HCT116 (cell line): ENCODE data around the gene TNFSF13B. TPM values are rescaled to one million over a fixed set of nuclear protein-coding genes. Genes with fewer than 3 reads are reported as not detected.

Experiments used
- ATAC-seq: fragments of 200-7000 bp; cut with Tn5 transposase; 2 replicates; pipeline ENCODE4 v1.9.1; 2020; ENCODE audit warnings: mild to moderate bottlenecking, moderate library complexity
- BruUV-seq: library from RNA; stranded (reverse); fragments of 400-500 nt; replicated peaks from 2 replicates; lab custom pipeline; 2021; lab: Mats Ljungman, UMichigan
- CTCF ChIA-PET: fragments of 300-600 bp; sonication (Branson Sonifier 250); formaldehyde crosslinking; loops from one replicate; lab custom pipeline; 2021; ENCODE audit warnings: antibody characterized with exemption; lab: Charles Lee
- POLR2A ChIA-PET: fragments of 300-600, 350-600 bp; sonication (Branson Sonifier 250); formaldehyde crosslinking; loops from one replicate; lab custom pipeline; 2021; ENCODE audit warnings: antibody characterized with exemption; lab: Charles Lee
- RAD21 ChIA-PET, 2 experiments: fragments of 300-600 bp; sonication (Branson Sonifier 250); formaldehyde crosslinking; loops; one replicate each; lab custom pipeline; 2023; ENCODE audit warnings: low total read pairs in 2 of 2; ENCODE audit not compliant: uncharacterized antibody in 2 of 2, unreplicated experiment in 2 of 2, low non-redundant PET in 1 of 2; lab: Charles Lee
- DNase-seq: peaks from one replicate; pipeline ENCODE4 v3.0.0-alpha.2; 2010; ENCODE audit warnings: low read depth, low spot score
- H2AFZ ChIP-seq: fragments of 200-600 bp; shearing (Covaris generic), sonication (generic); 2 replicates; pipeline ENCODE4 v1.6.1; 2017; ENCODE audit warnings: low read depth, mixed run types, mixed read lengths, antibody characterized with exemption, low read length; ENCODE audit not compliant: poor library complexity, severe bottlenecking
- H3K27ac ChIP-seq: 2 replicates; pipeline ENCODE4 v1.5.1; 2012; ENCODE audit warnings: low read depth, low read length
- H3K27me3 ChIP-seq: fragments of 200-600 bp; sonication (generic); 2 replicates; pipeline ENCODE4 v1.6.1; 2016; ENCODE audit warnings: mixed run types, low read length, mixed read lengths; ENCODE audit not compliant: insufficient read depth
- H3K36me3 ChIP-seq, 2 experiments: fragments of 200-500 bp in 1 of 2; fragments of 200-600 bp in 1 of 2; sonication (Bioruptor generic) in 1 of 2; sonication (generic) in 1 of 2; 2 replicates each; pipeline versions ENCODE4 v1.5.1 to v1.6.1; 2014 to 2016; ENCODE audit warnings: low read length in 2 of 2, inconsistent platforms in 1 of 2, mixed read lengths in 1 of 2, mixed run types in 1 of 2; ENCODE audit not compliant: insufficient read depth in 2 of 2, control insufficient read depth in 1 of 2
- H3K4me1 ChIP-seq, 2 experiments: fragments of 200-600 bp in 1 of 2; sonication (generic) in 1 of 2; 2 replicates each; pipeline versions ENCODE4 v1.5.1 to v1.6.1; 2012 to 2017; ENCODE audit warnings: low read length in 2 of 2, inconsistent platforms in 1 of 2, mild to moderate bottlenecking in 1 of 2, mixed read lengths in 1 of 2, mixed run types in 1 of 2, moderate library complexity in 1 of 2; ENCODE audit not compliant: insufficient read depth in 2 of 2, control insufficient read depth in 1 of 2
- H3K4me2 ChIP-seq: fragments of 200-600 bp; sonication (generic); 2 replicates; pipeline ENCODE4 v1.6.1; 2017; ENCODE audit warnings: mixed run types, low read length, mixed read lengths
- H3K4me3 ChIP-seq, 2 experiments: fragments of 200-600 bp in 1 of 2; sonication (generic) in 1 of 2; replicated peaks in 1 of 2; 2 replicates each; pipeline ENCODE4 v1.5.1; 2011 to 2016; ENCODE audit warnings: low read length in 2 of 2, control low read depth in 1 of 2, low read depth in 1 of 2, mild to moderate bottlenecking in 1 of 2, mixed read lengths in 1 of 2, mixed run types in 1 of 2
- H3K79me2 ChIP-seq: fragments of 200-600 bp; sonication (generic); 2 replicates; pipeline ENCODE4 v1.6.1; 2017; ENCODE audit warnings: mild to moderate bottlenecking, mixed run types, low read length, moderate library complexity, mixed read lengths; ENCODE audit not compliant: insufficient read depth
- H3K9ac ChIP-seq: fragments of 200-600 bp; sonication (generic); 2 replicates; pipeline ENCODE4 v1.6.1; 2016; ENCODE audit warnings: low read length, mixed read lengths
- H3K9me2 ChIP-seq: fragments of 200-600 bp; sonication (generic), shearing (Covaris generic); 2 replicates; pipeline ENCODE4 v1.6.1; 2017; ENCODE audit warnings: mixed run types, mild to moderate bottlenecking, moderate library complexity; ENCODE audit not compliant: insufficient read depth
- H3K9me3 ChIP-seq, 2 experiments: fragments of 200-500 bp in 1 of 2; fragments of 200-600 bp in 1 of 2; sonication (Bioruptor generic) in 1 of 2; sonication (generic) in 1 of 2; 2 replicates each; pipeline ENCODE4 v1.6.1; 2014 to 2017; ENCODE audit warnings: low read length in 2 of 2, mixed read lengths in 2 of 2, inconsistent platforms in 1 of 2, low read depth in 1 of 2, mild to moderate bottlenecking in 1 of 2, mixed run types in 1 of 2, moderate library complexity in 1 of 2; ENCODE audit not compliant: control insufficient read depth in 1 of 2, insufficient read depth in 1 of 2
- H4K20me1 ChIP-seq: fragments of 200-600 bp; sonication (generic), shearing (Covaris generic); 2 replicates; pipeline ENCODE4 v1.6.1; 2017; ENCODE audit warnings: mixed run types, mild to moderate bottlenecking, moderate library complexity; ENCODE audit not compliant: insufficient read depth
- CBX3 ChIP-seq: IDR thresholded peaks from 2 replicates; pipeline ENCODE4 v1.6.1; 2012; ENCODE audit warnings: low read depth
- EGR1 ChIP-seq: IDR thresholded peaks from 2 replicates; pipeline ENCODE4 v1.6.1; 2012; ENCODE audit warnings: low read depth
- EZH2 ChIP-seq: fragments of 200-600 bp; sonication (generic); IDR thresholded peaks from 2 replicates; pipeline ENCODE4 v1.6.1; 2017; ENCODE audit warnings: antibody characterized with exemption, mixed run types
- EZH2phosphoT487 ChIP-seq: fragments of 200-600 bp; IDR thresholded peaks from 2 replicates; pipeline ENCODE4 v1.6.1; 2018; ENCODE audit warnings: antibody characterized with exemption, borderline replicate concordance
- FOSL1 ChIP-seq: IDR thresholded peaks from 2 replicates; pipeline ENCODE4 v1.6.1; 2012; ENCODE audit warnings: low read depth
- JUND ChIP-seq: IDR thresholded peaks from 2 replicates; pipeline ENCODE4 v1.6.1; 2012
- POLR2AphosphoS5 ChIP-seq: IDR thresholded peaks from 2 replicates; pipeline ENCODE4 v1.6.1; 2011; ENCODE audit warnings: mild to moderate bottlenecking, low read depth, low read length, moderate library complexity
- SIN3A ChIP-seq: IDR thresholded peaks from 2 replicates; pipeline ENCODE4 v1.6.1; 2012; ENCODE audit warnings: low read depth
- TCF7L2 ChIP-seq: IDR thresholded peaks from 2 replicates; pipeline ENCODE4 v1.7.0; 2011; ENCODE audit warnings: borderline replicate concordance, inconsistent platforms; ENCODE audit not compliant: insufficient read depth, insufficient read length; ENCODE audit errors: extremely low read depth
- YY1 ChIP-seq: IDR thresholded peaks from 2 replicates; pipeline ENCODE4 v1.6.1; 2011; ENCODE audit warnings: low read length, low read depth, moderate library complexity, mild to moderate bottlenecking; ENCODE audit not compliant: insufficient replicate concordance; ENCODE audit errors: extremely low read depth
- ZFX ChIP-seq: fragments of 450-650 bp; IDR thresholded peaks from 2 replicates; pipeline ENCODE4 v1.6.1; 2017
- intact Hi-C: fragments of 100-400 bp; cut with micrococcal nuclease; formaldehyde crosslinking; loops from 2 replicates; pipeline ENCODE4 v1.10.0; 2022
- total RNA-seq: library from RNA; stranded (reverse); gene quantifications from one replicate; pipeline ENCODE4 v1.2.1, GENCODE V29; 2021; ENCODE audit not compliant: unreplicated experiment
- TF ChIP-seq, protein P1 (sequence below): IDR thresholded peaks from 2 replicates; pipeline ENCODE4 v1.6.1; 2012
- TF ChIP-seq, protein P2 (sequence below): IDR thresholded peaks from 2 replicates; pipeline ENCODE4 v1.6.1; 2012; ENCODE audit warnings: low read depth
- TF ChIP-seq, protein P3 (sequence below): IDR thresholded peaks from 2 replicates; pipeline ENCODE4 v1.6.1; 2012
- TF ChIP-seq, protein P4 (sequence below), 3 experiments: fragments of 200-600 bp in 1 of 3; sonication (generic) in 1 of 3; IDR thresholded peaks in 2 of 3; conservative IDR thresholded peaks in 1 of 3; 2 replicates each; pipeline ENCODE4 v1.5.1; 2012 to 2017; ENCODE audit warnings: low read depth in 2 of 3, low read length in 2 of 3, antibody characterized with exemption in 1 of 3, borderline replicate concordance in 1 of 3, control low read depth in 1 of 3, mild to moderate bottlenecking in 1 of 3, mixed read lengths in 1 of 3, mixed run types in 1 of 3, moderate library complexity in 1 of 3; ENCODE audit not compliant: insufficient read depth in 1 of 3

The TNFSF13B gene
- total RNA-seq, 1 experiment from 2014 or later, result 1.3 TPM

DNA sequence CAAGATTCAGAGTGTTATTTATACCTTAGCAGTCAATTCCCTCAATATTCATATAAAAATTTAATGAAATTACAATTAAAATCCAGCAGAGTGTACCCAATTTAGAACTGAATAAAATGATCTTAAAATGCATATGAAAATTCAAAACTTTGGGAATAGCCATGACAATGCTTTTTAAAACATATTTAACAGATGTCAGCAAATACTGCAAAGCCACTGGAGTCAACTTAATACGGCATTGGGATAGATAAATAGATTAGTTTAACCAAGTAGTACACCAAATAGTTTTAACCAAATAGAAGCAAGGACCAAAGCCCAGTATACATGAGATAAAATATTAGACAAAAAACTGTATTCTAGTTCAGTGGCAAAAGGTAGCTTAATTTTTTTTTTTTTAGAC, 79.8 kb downstream of the TNFSF13B start:
- Histone ChIP-seq H3K4me3 (no peak overlapping the region), H3K79me2 (no peaks in the 10 kb centered on the region), H3K27me3 (peaks cover 49% of the 10 kb centered on the region), H3K9me2 (no peaks in the 10 kb centered on the region)
- no peak for ATAC-seq
- TF ChIP-seq EZH2phosphoT487 (no peak), EGR1 (no peak), JUND (no peak), YY1 (no peak), FOSL1 (no peak)
- TF ChIP-seq, protein P1, sequence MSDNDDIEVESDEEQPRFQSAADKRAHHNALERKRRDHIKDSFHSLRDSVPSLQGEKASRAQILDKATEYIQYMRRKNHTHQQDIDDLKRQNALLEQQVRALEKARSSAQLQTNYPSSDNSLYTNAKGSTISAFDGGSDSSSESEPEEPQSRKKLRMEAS, result no peak
- TF ChIP-seq, all 23 proteins: peak for 0
- H2AFZ ChIP-seq, result no peak overlapping the region
- ChIA-PET RAD21 (no interaction called here), CTCF (no interaction called here), POLR2A (no interaction called here)
- H3K9me3 ChIP-seq, result no peaks in the 10 kb centered on the region
- no peaks in the 10 kb centered on the region for H3K36me3 ChIP-seq
- no peak overlapping the region for H3K27ac ChIP-seq
- no peak for DNase-seq
- no peak overlapping the region for H3K4me2 ChIP-seq
- H3K4me1 ChIP-seq, result no peaks in the 10 kb centered on the region
- BruUV-seq, result no TSS peak
- intact Hi-C loops, result no loop called here
- no peak overlapping the region for H3K9ac ChIP-seq
- no peaks in the 10 kb centered on the region for H4K20me1 ChIP-seq

DNA sequence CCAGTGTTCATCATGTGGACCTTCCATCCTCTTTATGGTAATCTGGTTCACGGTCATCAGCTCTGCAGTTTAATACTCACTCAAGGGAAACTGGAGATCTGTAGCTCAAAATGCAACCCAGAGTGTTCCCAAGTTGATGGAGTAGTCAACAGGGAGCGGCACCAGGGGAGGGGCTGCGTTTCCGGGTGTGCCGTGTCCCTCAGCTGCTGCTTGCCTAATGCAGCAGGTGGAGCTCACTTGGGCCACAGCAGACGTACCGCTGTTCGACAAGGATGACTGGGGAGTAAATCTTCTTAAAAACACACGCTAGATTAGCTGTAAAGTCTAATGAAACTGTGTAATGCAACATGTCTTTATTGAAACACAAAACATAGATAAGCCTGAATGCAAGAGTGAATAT, 81.1 kb downstream of the TNFSF13B start:
- DNase-seq (no peak), ATAC-seq (0 out of 2 replicates have a peak, but pooled peaks have one; percentile 34)
- Histone ChIP-seq H3K9me3 (no peaks in the 10 kb centered on the region), H3K27ac (no peak overlapping the region), H3K4me2 (no peak overlapping the region), H3K4me3 (no peak overlapping the region), H3K27me3 (peaks cover 40% of the 10 kb centered on the region), H3K36me3 (no peaks in the 10 kb centered on the region), H3K9ac (no peak overlapping the region), H3K9me2 (no peaks in the 10 kb centered on the region), H4K20me1 (no peaks in the 10 kb centered on the region), H3K79me2 (no peaks in the 10 kb centered on the region), H3K4me1 (no peaks in the 10 kb centered on the region), H2AFZ (no peak overlapping the region)
- intact Hi-C loops, result no loop called here
- ChIA-PET POLR2A (no interaction called here), RAD21 (no interaction called here), CTCF (no interaction called here)
- no TSS peak for BruUV-seq
- no peak for TF ChIP-seq ZFX
- TF ChIP-seq, protein P1, result no peak
- TF ChIP-seq EZH2, result no peak
- TF ChIP-seq EZH2phosphoT487, result no peak
- TF ChIP-seq, protein P2, sequence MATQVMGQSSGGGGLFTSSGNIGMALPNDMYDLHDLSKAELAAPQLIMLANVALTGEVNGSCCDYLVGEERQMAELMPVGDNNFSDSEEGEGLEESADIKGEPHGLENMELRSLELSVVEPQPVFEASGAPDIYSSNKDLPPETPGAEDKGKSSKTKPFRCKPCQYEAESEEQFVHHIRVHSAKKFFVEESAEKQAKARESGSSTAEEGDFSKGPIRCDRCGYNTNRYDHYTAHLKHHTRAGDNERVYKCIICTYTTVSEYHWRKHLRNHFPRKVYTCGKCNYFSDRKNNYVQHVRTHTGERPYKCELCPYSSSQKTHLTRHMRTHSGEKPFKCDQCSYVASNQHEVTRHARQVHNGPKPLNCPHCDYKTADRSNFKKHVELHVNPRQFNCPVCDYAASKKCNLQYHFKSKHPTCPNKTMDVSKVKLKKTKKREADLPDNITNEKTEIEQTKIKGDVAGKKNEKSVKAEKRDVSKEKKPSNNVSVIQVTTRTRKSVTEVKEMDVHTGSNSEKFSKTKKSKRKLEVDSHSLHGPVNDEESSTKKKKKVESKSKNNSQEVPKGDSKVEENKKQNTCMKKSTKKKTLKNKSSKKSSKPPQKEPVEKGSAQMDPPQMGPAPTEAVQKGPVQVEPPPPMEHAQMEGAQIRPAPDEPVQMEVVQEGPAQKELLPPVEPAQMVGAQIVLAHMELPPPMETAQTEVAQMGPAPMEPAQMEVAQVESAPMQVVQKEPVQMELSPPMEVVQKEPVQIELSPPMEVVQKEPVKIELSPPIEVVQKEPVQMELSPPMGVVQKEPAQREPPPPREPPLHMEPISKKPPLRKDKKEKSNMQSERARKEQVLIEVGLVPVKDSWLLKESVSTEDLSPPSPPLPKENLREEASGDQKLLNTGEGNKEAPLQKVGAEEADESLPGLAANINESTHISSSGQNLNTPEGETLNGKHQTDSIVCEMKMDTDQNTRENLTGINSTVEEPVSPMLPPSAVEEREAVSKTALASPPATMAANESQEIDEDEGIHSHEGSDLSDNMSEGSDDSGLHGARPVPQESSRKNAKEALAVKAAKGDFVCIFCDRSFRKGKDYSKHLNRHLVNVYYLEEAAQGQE, result no peak
- no peak for TF ChIP-seq JUND
- TF ChIP-seq, protein P3, sequence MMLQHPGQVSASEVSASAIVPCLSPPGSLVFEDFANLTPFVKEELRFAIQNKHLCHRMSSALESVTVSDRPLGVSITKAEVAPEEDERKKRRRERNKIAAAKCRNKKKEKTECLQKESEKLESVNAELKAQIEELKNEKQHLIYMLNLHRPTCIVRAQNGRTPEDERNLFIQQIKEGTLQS, result no peak
- no peak for TF ChIP-seq POLR2AphosphoS5
- TF ChIP-seq, protein P4, sequence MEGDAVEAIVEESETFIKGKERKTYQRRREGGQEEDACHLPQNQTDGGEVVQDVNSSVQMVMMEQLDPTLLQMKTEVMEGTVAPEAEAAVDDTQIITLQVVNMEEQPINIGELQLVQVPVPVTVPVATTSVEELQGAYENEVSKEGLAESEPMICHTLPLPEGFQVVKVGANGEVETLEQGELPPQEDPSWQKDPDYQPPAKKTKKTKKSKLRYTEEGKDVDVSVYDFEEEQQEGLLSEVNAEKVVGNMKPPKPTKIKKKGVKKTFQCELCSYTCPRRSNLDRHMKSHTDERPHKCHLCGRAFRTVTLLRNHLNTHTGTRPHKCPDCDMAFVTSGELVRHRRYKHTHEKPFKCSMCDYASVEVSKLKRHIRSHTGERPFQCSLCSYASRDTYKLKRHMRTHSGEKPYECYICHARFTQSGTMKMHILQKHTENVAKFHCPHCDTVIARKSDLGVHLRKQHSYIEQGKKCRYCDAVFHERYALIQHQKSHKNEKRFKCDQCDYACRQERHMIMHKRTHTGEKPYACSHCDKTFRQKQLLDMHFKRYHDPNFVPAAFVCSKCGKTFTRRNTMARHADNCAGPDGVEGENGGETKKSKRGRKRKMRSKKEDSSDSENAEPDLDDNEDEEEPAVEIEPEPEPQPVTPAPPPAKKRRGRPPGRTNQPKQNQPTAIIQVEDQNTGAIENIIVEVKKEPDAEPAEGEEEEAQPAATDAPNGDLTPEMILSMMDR (IDR thresholded peaks at IDR 0.05 in 2 of 3, conservative IDR thresholded peaks at IDR 0.05 in 1 of 3; ENCODE audit: borderline replicate concordance in 1 of 3, insufficient read depth in 1 of 3, low read depth in 2 of 3, low read length in 2 of 3), result no peak
- TF ChIP-seq SIN3A, result no peak
- no peak for TF ChIP-seq CBX3
- no peak for TF ChIP-seq FOSL1
- no peak for TF ChIP-seq TCF7L2
